Muscle layer of duodenum (tissue), 2 donors: ENCODE measurements around the gene RHEB.

Source experiments
- H3K27ac ChIP-seq: one replicate; pipeline ENCODE4 v1.7.0; 2013; ENCODE audit warnings: mild to moderate bottlenecking, low read length
- H3K27me3 ChIP-seq: one replicate; pipeline ENCODE4 v1.7.0; 2013; ENCODE audit warnings: low read depth, mild to moderate bottlenecking, control low read depth, low read length
- H3K36me3 ChIP-seq, 2 donors: one replicate each; pipeline ENCODE4 v1.7.0; 2013; ENCODE audit warnings: low read length in 2 of 2, control low read depth in 1 of 2, mild to moderate bottlenecking in 1 of 2; ENCODE audit not compliant: insufficient read depth in 2 of 2, control insufficient read depth in 1 of 2
- H3K4me1 ChIP-seq, 2 donors: one replicate each; pipeline ENCODE4 v1.7.0; 2013; ENCODE audit warnings: low read length in 2 of 2, mild to moderate bottlenecking in 2 of 2, control low read depth in 1 of 2, moderate library complexity in 1 of 2; ENCODE audit not compliant: insufficient read depth in 2 of 2, control insufficient read depth in 1 of 2
- H3K4me3 ChIP-seq, 2 donors: one replicate each; pipeline ENCODE4 v1.7.0; 2013; ENCODE audit warnings: low read length in 2 of 2, low read depth in 1 of 2, mild to moderate bottlenecking in 1 of 2
- H3K9me3 ChIP-seq, 2 donors: one replicate each; pipeline ENCODE4 v1.7.0; 2013; ENCODE audit warnings: low read length in 2 of 2, control low read depth in 1 of 2, mild to moderate bottlenecking in 1 of 2; ENCODE audit not compliant: control insufficient read depth in 1 of 2
- donor health status: healthy.

RHEB gene

GRCh38 chr7:151427705-151428377 is 91.9 kb downstream of the RHEB start:
- no peak overlapping the region for H3K27ac ChIP-seq
- H3K36me3 ChIP-seq = no peaks in the 10 kb centered on the region
- no peaks in the 10 kb centered on the region for H3K27me3 ChIP-seq
- peaks cover 0 to 7% of the 10 kb centered on the region in 2 donors for H3K4me1 ChIP-seq
- H3K9me3 ChIP-seq = no peaks in the 10 kb centered on the region
- H3K4me3 ChIP-seq = no peak overlapping the region

GRCh38 chr7:151426904-151427704 is 92.6 kb downstream of the RHEB start:
- no peak overlapping the region for H3K4me3 ChIP-seq
- H3K4me1 ChIP-seq = peaks cover 0 to 7% of the 10 kb centered on the region in 2 donors
- H3K27me3 ChIP-seq = no peaks in the 10 kb centered on the region
- H3K27ac ChIP-seq = no peak overlapping the region
- no peaks in the 10 kb centered on the region for H3K36me3 ChIP-seq
- no peaks in the 10 kb centered on the region for H3K9me3 ChIP-seq

- Histone ChIP-seq H3K36me3 (no peaks in the 10 kb centered on the region), H3K9me3 (peaks cover 0 to 3% of the 10 kb centered on the region in 2 donors), H3K4me1 (peaks cover 0 to 7% of the 10 kb centered on the region in 2 donors), H3K4me3 (no peak overlapping the region), H3K27ac (peak overlapping the region; percentile 70), H3K27me3 (no peaks in the 10 kb centered on the region)
These were observed 93.2 kb downstream of the RHEB start for GRCh38 chr7:151426441-151426903.

- Histone ChIP-seq H3K4me3 (no peak overlapping the region), H3K27me3 (no peaks in the 10 kb centered on the region), H3K36me3 (no peaks in the 10 kb centered on the region), H3K4me1 (peaks cover 0 to 7% of the 10 kb centered on the region in 2 donors), H3K27ac (peak overlapping the region; percentile 70), H3K9me3 (peaks cover 0 to 3% of the 10 kb centered on the region in 2 donors)
These were observed 93.8 kb downstream of the RHEB start for GRCh38 chr7:151425670-151426440.

- H3K9me3 ChIP-seq = peaks cover 0 to 9% of the 10 kb centered on the region in 2 donors
- H3K36me3 ChIP-seq = no peaks in the 10 kb centered on the region
- peaks cover 0 to 7% of the 10 kb centered on the region in 2 donors for H3K4me1 ChIP-seq
- no peak overlapping the region for H3K4me3 ChIP-seq
- H3K27ac ChIP-seq = no peak overlapping the region
- no peaks in the 10 kb centered on the region for H3K27me3 ChIP-seq
These were observed 94.9 kb downstream of the RHEB start for GRCh38 chr7:151424799-151425198.

- Histone ChIP-seq H3K27ac (no peak overlapping the region), H3K27me3 (no peaks in the 10 kb centered on the region), H3K4me1 (peaks cover 0 to 7% of the 10 kb centered on the region in 2 donors), H3K36me3 (no peaks in the 10 kb centered on the region), H3K9me3 (peaks cover 0 to 13% of the 10 kb centered on the region in 2 donors), H3K4me3 (no peak overlapping the region)
These were observed 95.8 kb downstream of the RHEB start for GRCh38 chr7:151423936-151424335.

GRCh38 chr7:151423226-151423625 is 96.5 kb downstream of the RHEB start:
- peaks cover 0 to 13% of the 10 kb centered on the region in 2 donors for H3K9me3 ChIP-seq
- peaks cover 0 to 7% of the 10 kb centered on the region in 2 donors for H3K4me1 ChIP-seq
- H3K36me3 ChIP-seq = no peaks in the 10 kb centered on the region
- no peaks in the 10 kb centered on the region for H3K27me3 ChIP-seq
- no peak overlapping the region for H3K27ac ChIP-seq
- no peak overlapping the region for H3K4me3 ChIP-seq

- H3K9me3 ChIP-seq = peaks cover 0 to 13% of the 10 kb centered on the region in 2 donors
- no peak overlapping the region for H3K27ac ChIP-seq
- peaks cover 0 to 3% of the 10 kb centered on the region in 2 donors for H3K4me1 ChIP-seq
- H3K36me3 ChIP-seq = no peaks in the 10 kb centered on the region
- H3K4me3 ChIP-seq = no peak overlapping the region
- H3K27me3 ChIP-seq = no peaks in the 10 kb centered on the region
These were observed 97.5 kb downstream of the RHEB start for GRCh38 chr7:151422212-151422611.

- H3K9me3 ChIP-seq = peaks cover 0 to 13% of the 10 kb centered on the region in 2 donors
- H3K27ac ChIP-seq = no peak overlapping the region
- no peaks in the 10 kb centered on the region for H3K36me3 ChIP-seq
- no peaks in the 10 kb centered on the region for H3K27me3 ChIP-seq
- no peaks in the 10 kb centered on the region for H3K4me1 ChIP-seq
- H3K4me3 ChIP-seq = no peak overlapping the region
These were observed 99.6 kb downstream of the RHEB start for GRCh38 chr7:151420144-151420543.

- Histone ChIP-seq H3K27ac (no peak overlapping the region), H3K4me1 (no peaks in the 10 kb centered on the region), H3K9me3 (peaks cover 0 to 11% of the 10 kb centered on the region in 2 donors)
These were observed 102.8 kb downstream of the RHEB start for GRCh38 chr7:151416941-151417315.

More at GRCh38 chr7:151416941-151417315, 102.8 kb downstream of the RHEB start:
- no peaks in the 10 kb centered on the region for H3K27me3 ChIP-seq
- no peak overlapping the region for H3K4me3 ChIP-seq
- H3K36me3 ChIP-seq = no peaks in the 10 kb centered on the region
